Neural cell (in vitro differentiated cells): ENCODE data around the gene INTS7. TPM values are rescaled to one million over a fixed set of nuclear protein-coding genes. Genes with fewer than 3 reads are reported as not detected.

Experiments used
- H2AFZ ChIP-seq: fragments of 200-600, 300-800 bp; sonication (generic), shearing (Covaris generic); 2 replicates; pipeline ENCODE4 v1.6.0; 2014; ENCODE audit warnings: low read depth, mild to moderate bottlenecking, antibody characterized with exemption, low read length, moderate library complexity
- H3F3A ChIP-seq: fragments of 200-600 bp; shearing (Covaris generic); 2 replicates; pipeline ENCODE4 v1.6.1; 2016; ENCODE audit warnings: mild to moderate bottlenecking, moderate library complexity, mixed read lengths, antibody characterized with exemption, low read length; ENCODE audit not compliant: insufficient read depth, poor library complexity, severe bottlenecking
- H3K27ac ChIP-seq: fragments of 200-600, 300-800 bp; sonication (generic), shearing (Covaris generic); 2 replicates; pipeline ENCODE4 v1.5.1; 2014; ENCODE audit warnings: mild to moderate bottlenecking, low read length, moderate library complexity
- H3K27me3 ChIP-seq: fragments of 300-800, 200-600 bp; sonication (generic), shearing (Covaris generic); 2 replicates; pipeline ENCODE4 v1.6.0; 2014; ENCODE audit warnings: mild to moderate bottlenecking, low read depth, low read length, moderate library complexity; ENCODE audit not compliant: insufficient read depth
- H3K36me3 ChIP-seq: fragments of 300-800, 200-600 bp; sonication (generic), shearing (Covaris generic); 2 replicates; pipeline ENCODE4 v1.5.1; 2014; ENCODE audit warnings: mild to moderate bottlenecking, antibody characterized with exemption, low read length, moderate library complexity; ENCODE audit not compliant: insufficient read depth
- H3K4me2 ChIP-seq: fragments of 300-800, 200-600 bp; sonication (generic), shearing (Covaris generic); 2 replicates; pipeline ENCODE4 v1.6.0; 2014; ENCODE audit warnings: mild to moderate bottlenecking, low read length
- H3K4me3 ChIP-seq: fragments of 300-800, 200-600 bp; sonication (generic), shearing (Covaris generic); 2 replicates; pipeline ENCODE4 v1.5.1; 2014; ENCODE audit warnings: mild to moderate bottlenecking, low read length, moderate library complexity
- H3K79me2 ChIP-seq: fragments of 200-600 bp; shearing (Covaris generic); replicated peaks from 2 replicates; pipeline ENCODE4 v1.6.0; 2014; ENCODE audit warnings: mild to moderate bottlenecking, low read length, moderate library complexity; ENCODE audit not compliant: insufficient read depth
- H3K9ac ChIP-seq: fragments of 300-800, 200-600 bp; sonication (generic), shearing (Covaris generic); 2 replicates; pipeline ENCODE4 v1.6.1; 2016; ENCODE audit warnings: mild to moderate bottlenecking, low read length, mixed read lengths
- H3K9me2 ChIP-seq: fragments of 200-600 bp; shearing (Covaris generic); 2 replicates; pipeline ENCODE4 v1.6.1; 2016; ENCODE audit warnings: mild to moderate bottlenecking, low read length, mixed read lengths; ENCODE audit not compliant: insufficient read depth
- H3K9me3 ChIP-seq: fragments of 200-600, 300-800 bp; sonication (generic), shearing (Covaris generic); 2 replicates; pipeline ENCODE4 v1.6.1; 2016; ENCODE audit warnings: mild to moderate bottlenecking, mixed run types, low read length, moderate library complexity, mixed read lengths
- H4K20me1 ChIP-seq: fragments of 200-600 bp; shearing (Covaris generic); 2 replicates; pipeline ENCODE4 v1.6.1; 2016; ENCODE audit warnings: mild to moderate bottlenecking, mixed run types; ENCODE audit not compliant: insufficient read depth
- CTCF ChIP-seq: fragments of 450-650 bp; IDR thresholded peaks from 2 replicates; pipeline ENCODE4 v1.5.1; 2014; ENCODE audit warnings: antibody characterized with exemption, mild to moderate bottlenecking, moderate library complexity; ENCODE audit not compliant: poor library complexity, severe bottlenecking
- EP300 ChIP-seq: fragments of 450-650 bp; conservative IDR thresholded peaks from 2 replicates; pipeline ENCODE4 v1.6.1; 2014; ENCODE audit warnings: antibody characterized with exemption, mild to moderate bottlenecking, moderate library complexity; ENCODE audit not compliant: poor library complexity, severe bottlenecking
- EZH2 ChIP-seq: fragments of 200-600, 300-800 bp; shearing (Covaris generic), sonication (generic); IDR thresholded peaks from 2 replicates; pipeline ENCODE4 v1.6.1; 2014; ENCODE audit warnings: antibody characterized with exemption, low read length, borderline replicate concordance, mild to moderate bottlenecking; ENCODE audit not compliant: insufficient read depth, poor library complexity, severe bottlenecking
- MXI1 ChIP-seq: fragments of 450-650 bp; conservative IDR thresholded peaks from 2 replicates; pipeline ENCODE4 v1.6.1; 2014; ENCODE audit warnings: antibody characterized with exemption, mild to moderate bottlenecking; ENCODE audit not compliant: poor library complexity, severe bottlenecking
- POLR2AphosphoS5 ChIP-seq: IDR thresholded peaks from 2 replicates; pipeline ENCODE4 v1.6.1; 2012
- RAD21 ChIP-seq: fragments of 450-650 bp; conservative IDR thresholded peaks from 2 replicates; pipeline ENCODE4 v1.6.1; 2014; ENCODE audit warnings: antibody characterized with exemption, mild to moderate bottlenecking, moderate library complexity
- REST ChIP-seq: IDR thresholded peaks from 2 replicates; pipeline ENCODE4 v1.6.1; 2012; ENCODE audit warnings: borderline replicate concordance
- SMC3 ChIP-seq: fragments of 450-650 bp; conservative IDR thresholded peaks from 2 replicates; pipeline ENCODE4 v1.6.1; 2014; ENCODE audit warnings: antibody characterized with exemption, mild to moderate bottlenecking, moderate library complexity; ENCODE audit not compliant: poor library complexity
- TAF1 ChIP-seq: IDR thresholded peaks from 2 replicates; pipeline ENCODE4 v1.6.1; 2012; ENCODE audit warnings: low read depth
- polyA plus RNA-seq: library from polyadenylated mRNA; depleted of rRNA; stranded (reverse); fragments of >200 nt; gene quantifications from 2 replicates; pipeline ENCODE4 v1.2.3, GENCODE V29; 2014

INTS7 gene
- polyA plus RNA-seq, 1 donor from 2014 or later: 23.6 TPM

- Histone ChIP-seq H3K27me3 (no peaks in the 10 kb centered on the region), H3K27ac (no peak overlapping the region), H3K9ac (no peak overlapping the region), H3K9me3 (no peaks in the 10 kb centered on the region), H3K36me3 (no peaks in the 10 kb centered on the region), H4K20me1 (no peaks in the 10 kb centered on the region), H3K79me2 (no peaks in the 10 kb centered on the region), H3K4me3 (no peak overlapping the region), H3F3A (no peaks in the 10 kb centered on the region), H2AFZ (no peak overlapping the region), H3K4me2 (no peak overlapping the region), H3K9me2 (no peaks in the 10 kb centered on the region)
- TF ChIP-seq SMC3: no peak
- no peak for TF ChIP-seq EZH2
- no peak for TF ChIP-seq CTCF
- no peak for TF ChIP-seq TAF1
- TF ChIP-seq MXI1: no peak
Observed at GRCh38 chr1:212072047-212072446, 36.7 kb upstream of the INTS7 start.

GRCh38 chr1:212070720-212071302 lies 35.5 kb upstream of the INTS7 start:
- Histone ChIP-seq H3K4me2 (no peak overlapping the region), H3K9me3 (no peaks in the 10 kb centered on the region), H3K27me3 (no peaks in the 10 kb centered on the region), H3K9ac (no peak overlapping the region), H3K79me2 (no peaks in the 10 kb centered on the region), H3K4me3 (no peak overlapping the region), H2AFZ (no peak overlapping the region), H3K27ac (no peak overlapping the region), H3K36me3 (no peaks in the 10 kb centered on the region), H3K9me2 (no peaks in the 10 kb centered on the region), H3F3A (no peaks in the 10 kb centered on the region), H4K20me1 (no peaks in the 10 kb centered on the region)
- TF ChIP-seq SMC3 (peak; percentile 90), EP300 (no peak), RAD21 (peak; percentile 83), EZH2 (no peak), CTCF (peak; percentile 79)

GRCh38 chr1:212067787-212068186 lies 32.4 kb upstream of the INTS7 start:
- Histone ChIP-seq H3K9ac (no peak overlapping the region), H3K4me3 (no peak overlapping the region), H3K9me3 (no peaks in the 10 kb centered on the region), H4K20me1 (no peaks in the 10 kb centered on the region), H3K79me2 (no peaks in the 10 kb centered on the region), H3F3A (no peaks in the 10 kb centered on the region), H3K9me2 (no peaks in the 10 kb centered on the region), H2AFZ (no peak overlapping the region), H3K4me2 (no peak overlapping the region), H3K27ac (no peak overlapping the region), H3K27me3 (no peaks in the 10 kb centered on the region), H3K36me3 (no peaks in the 10 kb centered on the region)
- TF ChIP-seq RAD21 (no peak), MXI1 (no peak), TAF1 (no peak), REST (no peak), POLR2AphosphoS5 (no peak), SMC3 (no peak), EZH2 (no peak), EP300 (no peak), CTCF (no peak)
